GM12875 (cell line): ENCODE data around the gene RXRB.

Source experiments
- H3K4me3 ChIP-seq: one replicate; pipeline ENCODE4 v1.5.1; 2011; ENCODE audit warnings: low read depth, low read length, control low read depth
- TF ChIP-seq, protein P1 (sequence below): IDR thresholded peaks from 2 replicates; pipeline ENCODE4 v1.5.1; 2011; ENCODE audit warnings: low read depth, mild to moderate bottlenecking, control low read depth, inconsistent platforms, low read length, moderate library complexity, borderline replicate concordance; ENCODE audit not compliant: insufficient read depth

Gene RXRB

DNA sequence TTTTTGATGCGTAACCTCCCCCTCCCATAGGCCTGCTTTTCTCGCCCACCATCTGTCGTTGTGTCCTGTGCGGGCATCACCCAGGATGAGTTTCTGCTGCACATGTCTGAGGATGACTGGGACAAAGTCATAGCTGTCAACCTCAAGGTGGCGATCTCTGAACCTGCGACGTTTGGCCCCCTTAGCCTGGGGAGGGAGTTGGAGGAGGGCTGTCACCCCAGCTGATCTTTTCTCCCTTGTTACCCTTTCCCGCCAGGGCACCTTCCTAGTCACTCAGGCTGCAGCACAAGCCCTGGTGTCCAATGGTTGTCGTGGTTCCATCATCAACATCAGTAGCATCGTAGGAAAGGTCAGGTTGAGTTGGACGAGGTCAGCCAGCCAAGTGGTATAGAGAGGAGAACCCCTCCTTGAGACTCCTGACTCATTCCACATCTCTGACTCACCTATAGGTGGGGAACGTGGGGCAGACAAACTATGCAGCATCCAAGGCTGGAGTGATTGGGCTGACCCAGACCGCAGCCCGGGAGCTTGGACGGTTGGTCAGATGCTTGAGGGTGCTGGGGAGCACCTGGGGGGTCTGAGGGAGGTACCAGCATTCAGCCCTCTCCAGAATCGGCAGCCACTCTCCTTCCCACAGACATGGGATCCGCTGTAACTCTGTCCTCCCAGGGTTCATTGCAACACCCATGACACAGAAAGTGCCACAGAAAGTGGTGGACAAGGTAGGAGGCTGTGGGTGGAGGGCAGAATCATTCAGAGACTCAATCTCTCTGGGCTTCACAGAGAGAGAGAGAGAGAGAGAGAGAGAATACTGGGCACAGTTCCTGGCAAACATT, 4.9 kb upstream of the RXRB start:
- TF ChIP-seq, protein P1, sequence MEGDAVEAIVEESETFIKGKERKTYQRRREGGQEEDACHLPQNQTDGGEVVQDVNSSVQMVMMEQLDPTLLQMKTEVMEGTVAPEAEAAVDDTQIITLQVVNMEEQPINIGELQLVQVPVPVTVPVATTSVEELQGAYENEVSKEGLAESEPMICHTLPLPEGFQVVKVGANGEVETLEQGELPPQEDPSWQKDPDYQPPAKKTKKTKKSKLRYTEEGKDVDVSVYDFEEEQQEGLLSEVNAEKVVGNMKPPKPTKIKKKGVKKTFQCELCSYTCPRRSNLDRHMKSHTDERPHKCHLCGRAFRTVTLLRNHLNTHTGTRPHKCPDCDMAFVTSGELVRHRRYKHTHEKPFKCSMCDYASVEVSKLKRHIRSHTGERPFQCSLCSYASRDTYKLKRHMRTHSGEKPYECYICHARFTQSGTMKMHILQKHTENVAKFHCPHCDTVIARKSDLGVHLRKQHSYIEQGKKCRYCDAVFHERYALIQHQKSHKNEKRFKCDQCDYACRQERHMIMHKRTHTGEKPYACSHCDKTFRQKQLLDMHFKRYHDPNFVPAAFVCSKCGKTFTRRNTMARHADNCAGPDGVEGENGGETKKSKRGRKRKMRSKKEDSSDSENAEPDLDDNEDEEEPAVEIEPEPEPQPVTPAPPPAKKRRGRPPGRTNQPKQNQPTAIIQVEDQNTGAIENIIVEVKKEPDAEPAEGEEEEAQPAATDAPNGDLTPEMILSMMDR, result peak; percentile 32; the same call in 1 of the 2 replicates
- peak overlapping the region; percentile 69 for H3K4me3 ChIP-seq

DNA sequence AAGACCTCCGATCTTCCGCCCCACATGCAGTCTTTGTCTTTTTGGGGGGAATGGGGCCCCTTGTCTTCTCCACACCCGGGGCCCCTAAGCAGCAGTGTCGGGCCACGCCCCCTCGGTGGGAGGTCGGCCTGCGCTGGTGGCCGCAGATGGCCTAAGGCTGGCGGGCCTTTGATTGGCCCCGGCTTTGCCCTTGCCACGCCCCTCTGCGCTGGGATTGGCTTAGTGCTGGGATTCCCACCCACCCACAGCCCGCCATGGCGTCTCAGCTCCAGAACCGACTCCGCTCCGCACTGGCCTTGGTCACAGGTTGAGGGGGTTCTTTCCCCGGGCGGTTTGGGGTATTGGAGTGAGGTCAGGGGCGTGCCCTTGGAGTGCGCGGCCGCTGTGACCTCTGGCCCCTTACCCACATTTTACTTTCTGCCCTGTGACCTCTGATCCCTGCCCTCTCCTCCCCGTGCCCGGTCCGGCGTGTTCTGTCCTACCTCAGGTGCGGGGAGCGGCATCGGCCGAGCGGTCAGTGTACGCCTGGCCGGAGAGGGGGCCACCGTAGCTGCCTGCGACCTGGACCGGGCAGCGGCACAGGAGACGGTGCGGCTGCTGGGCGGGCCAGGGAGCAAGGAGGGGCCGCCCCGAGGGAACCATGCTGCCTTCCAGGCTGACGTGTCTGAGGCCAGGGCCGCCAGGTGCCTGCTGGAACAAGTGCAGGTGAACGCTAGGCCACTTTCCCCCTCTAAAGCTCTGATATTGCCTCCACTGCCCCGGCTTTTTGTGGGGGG, 4.1 kb upstream of the RXRB start, which contains the start of gene HSD17B8:
Gene HSD17B8, plus strand, starts transcription at position 241 of the 776 bp plus-strand sequence. Its CDS starts 14 bp downstream, at position 255.
- peak within 1 kb of the TSS; percentile 69 for H3K4me3 ChIP-seq
- TF ChIP-seq, protein P1, result no peak

DNA sequence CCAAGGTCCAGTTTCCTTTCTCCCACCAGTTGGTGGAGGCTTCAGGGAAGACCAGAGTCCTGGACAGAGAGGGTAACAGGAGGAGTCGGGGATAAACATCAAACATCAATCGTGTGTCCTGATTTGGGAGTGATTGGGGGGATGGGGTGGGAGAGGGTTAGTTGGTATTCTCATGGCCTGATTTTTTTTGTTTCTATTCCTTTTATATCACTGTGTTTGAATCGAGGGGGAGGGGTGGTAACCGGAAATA, 3.6 kb upstream of the RXRB start:
- no peak overlapping the region for H3K4me3 ChIP-seq
- TF ChIP-seq, protein P1, result no peak

DNA sequence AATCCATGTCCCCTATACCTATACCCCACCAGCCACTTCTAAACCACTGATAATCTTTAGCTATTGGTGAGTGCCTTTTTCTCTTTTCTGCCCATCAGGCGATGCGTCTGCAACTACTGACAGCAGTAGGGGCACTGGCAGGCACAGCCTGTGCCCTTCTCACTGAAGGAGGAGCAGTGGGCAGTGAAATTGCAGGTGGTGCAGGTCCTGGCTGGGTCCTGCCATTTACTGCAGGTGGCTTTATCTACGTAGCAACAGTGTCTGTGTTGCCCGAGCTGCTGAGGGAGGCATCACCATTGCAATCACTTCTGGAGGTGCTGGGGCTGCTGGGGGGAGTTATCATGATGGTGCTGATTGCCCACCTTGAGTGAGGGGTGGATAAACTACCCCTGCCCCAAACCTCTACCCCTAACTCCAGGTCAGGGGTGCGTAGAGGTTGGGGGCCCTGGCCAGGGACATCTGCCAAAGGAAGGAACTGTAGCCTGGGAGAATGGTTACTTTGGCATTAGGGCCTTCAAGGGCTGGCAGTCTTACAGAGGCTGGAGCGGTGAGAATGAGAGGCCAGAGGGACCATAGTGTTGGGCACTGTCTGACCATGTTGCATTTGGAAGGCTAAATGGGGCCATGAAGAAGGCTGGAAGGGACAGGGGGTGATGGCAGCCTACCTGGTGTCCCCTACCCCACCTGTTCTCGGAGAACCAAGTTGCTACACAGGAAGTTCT, 3.1 kb upstream of the RXRB start:
- TF ChIP-seq, protein P1, result no peak
- no peak overlapping the region for H3K4me3 ChIP-seq

DNA sequence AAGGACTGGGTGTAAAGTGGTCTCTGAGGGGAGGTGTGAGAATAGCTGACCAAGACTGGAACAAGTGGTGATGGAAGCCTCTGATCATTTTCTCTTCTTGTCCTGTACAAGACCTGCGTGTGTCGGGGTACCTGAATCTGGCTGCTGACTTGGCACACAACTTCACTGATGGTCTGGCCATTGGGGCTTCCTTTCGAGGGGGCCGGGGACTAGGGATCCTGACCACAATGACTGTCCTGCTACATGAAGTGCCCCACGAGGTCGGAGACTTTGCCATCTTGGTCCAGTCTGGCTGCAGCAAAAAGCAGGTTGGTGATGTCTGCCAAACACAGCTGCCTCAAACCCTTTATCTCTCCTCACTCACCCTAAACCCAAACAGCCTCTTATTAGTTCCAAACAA, 2.3 kb upstream of the RXRB start:
- TF ChIP-seq, protein P1, result no peak
- no peak overlapping the region for H3K4me3 ChIP-seq

DNA sequence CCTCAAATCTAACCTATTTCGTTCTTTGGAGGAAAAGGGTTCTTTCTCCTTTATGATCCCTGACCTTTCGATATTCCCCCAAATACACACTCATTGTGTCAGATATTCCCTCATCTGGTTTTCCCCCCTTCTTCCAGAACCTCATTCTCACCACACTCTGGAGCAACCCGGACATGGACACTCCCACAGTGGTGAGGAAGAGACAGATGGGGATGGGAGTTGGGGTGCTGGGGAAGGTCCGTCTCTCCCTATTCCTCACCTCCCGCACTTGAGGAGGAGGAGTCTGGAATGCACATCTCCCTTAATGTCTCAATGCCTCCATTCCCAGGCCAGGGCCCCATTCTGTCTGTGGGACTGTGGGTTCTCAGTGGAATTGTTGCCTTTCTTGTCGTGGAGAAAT, 1.5 kb upstream of the RXRB start:
- TF ChIP-seq, protein P1, result no peak
- no peak overlapping the region for H3K4me3 ChIP-seq
